ENCODE data around the gene BRD7. TPM values are rescaled to one million over a fixed set of nuclear protein-coding genes. Genes with fewer than 3 reads are reported as not detected.
A peak's percentile ranks its signal among the peaks of the same experiment; 100 is the strongest.

BRD7 gene
- total and polyA plus RNA-seq, 2 of the 13 experiments (the other 11 are each of a cell fraction or from before 2014, with no cell fraction given) = 82.3 to 149 TPM

DNA sequence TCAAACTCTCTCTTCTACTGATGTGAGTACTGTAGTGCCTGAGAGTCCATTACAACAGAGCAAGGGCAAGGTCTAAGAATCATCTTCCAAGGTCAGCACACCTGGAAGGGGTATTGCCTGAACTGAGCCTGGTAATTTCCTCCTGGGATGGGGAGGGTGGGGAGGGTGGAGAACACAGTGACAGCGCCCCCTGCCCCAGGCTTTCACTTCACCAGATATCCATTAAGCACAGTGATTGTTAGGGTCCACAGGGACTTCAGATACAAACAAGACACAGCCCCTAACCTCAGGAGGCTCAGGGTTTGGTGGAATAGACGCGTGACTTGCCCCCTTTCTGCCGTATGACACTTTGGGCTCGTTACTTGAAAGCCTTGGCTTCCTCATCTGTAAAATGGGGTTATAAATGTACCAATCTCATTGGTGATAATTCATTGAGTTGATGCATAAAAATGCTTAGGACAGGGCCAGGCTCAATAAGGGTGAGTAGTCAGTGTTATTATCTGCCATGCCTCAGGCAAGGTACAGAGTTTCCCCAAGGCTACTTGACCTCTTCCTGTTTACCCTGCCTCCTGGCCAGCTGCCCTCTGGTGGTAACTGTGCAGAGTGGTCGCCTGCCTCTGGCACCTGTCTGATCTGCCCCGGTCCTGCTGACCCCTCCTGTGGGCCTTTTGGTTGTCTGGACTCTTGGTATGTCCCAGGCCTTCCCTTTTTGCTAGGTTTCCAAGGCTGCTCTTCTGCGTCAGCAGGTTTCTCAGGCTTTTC lies 13.1 kb upstream of the BRD7 start (continued):
- TF ChIP-seq HCFC1 (IDR thresholded peaks at IDR 0.05; ENCODE audit: low read depth, low read length) (no peak), TEAD3 (CRISPR knock-in tag; optimal IDR thresholded peaks at IDR 0.05; ENCODE audit: borderline replicate concordance) (peak; percentile 55), JUNB (CRISPR knock-in tag; IDR thresholded peaks at IDR 0.05; ENCODE audit: borderline replicate concordance) (no peak), GATAD1 (CRISPR knock-in tag; IDR thresholded peaks at IDR 0.05) (no peak), ZFP41 (CRISPR knock-in tag; IDR thresholded peaks at IDR 0.05; ENCODE audit: borderline replicate concordance) (no peak), ZFYVE20 (CRISPR knock-in tag; IDR thresholded peaks at IDR 0.05; ENCODE audit: borderline replicate concordance, low read depth) (no peak), SOX13 (IDR thresholded peaks at IDR 0.05) (no peak), SOX13 (CRISPR knock-in tag; conservative IDR thresholded peaks at IDR 0.05 in 1 of 2, IDR thresholded peaks at IDR 0.05 in 1 of 2) (no peak), ZNF891 (CRISPR knock-in tag; IDR thresholded peaks at IDR 0.05) (no peak), ZNF567 (CRISPR knock-in tag; IDR thresholded peaks at IDR 0.05; ENCODE audit: borderline replicate concordance) (no peak), RFXAP (CRISPR knock-in tag; IDR thresholded peaks at IDR 0.05; ENCODE audit: borderline replicate concordance) (no peak), ZNF205 (CRISPR knock-in tag; IDR thresholded peaks at IDR 0.05) (no peak), ARNT2 (CRISPR knock-in tag; IDR thresholded peaks at IDR 0.05; ENCODE audit: low read depth) (no peak)
- TF ChIP-seq, protein P1, sequence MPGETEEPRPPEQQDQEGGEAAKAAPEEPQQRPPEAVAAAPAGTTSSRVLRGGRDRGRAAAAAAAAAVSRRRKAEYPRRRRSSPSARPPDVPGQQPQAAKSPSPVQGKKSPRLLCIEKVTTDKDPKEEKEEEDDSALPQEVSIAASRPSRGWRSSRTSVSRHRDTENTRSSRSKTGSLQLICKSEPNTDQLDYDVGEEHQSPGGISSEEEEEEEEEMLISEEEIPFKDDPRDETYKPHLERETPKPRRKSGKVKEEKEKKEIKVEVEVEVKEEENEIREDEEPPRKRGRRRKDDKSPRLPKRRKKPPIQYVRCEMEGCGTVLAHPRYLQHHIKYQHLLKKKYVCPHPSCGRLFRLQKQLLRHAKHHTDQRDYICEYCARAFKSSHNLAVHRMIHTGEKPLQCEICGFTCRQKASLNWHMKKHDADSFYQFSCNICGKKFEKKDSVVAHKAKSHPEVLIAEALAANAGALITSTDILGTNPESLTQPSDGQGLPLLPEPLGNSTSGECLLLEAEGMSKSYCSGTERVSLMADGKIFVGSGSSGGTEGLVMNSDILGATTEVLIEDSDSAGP (CRISPR knock-in tag; IDR thresholded peaks at IDR 0.05; ENCODE audit: borderline replicate concordance) = peak; percentile 43; the same call in 1 of the 2 replicates
- TF ChIP-seq, protein P2, sequence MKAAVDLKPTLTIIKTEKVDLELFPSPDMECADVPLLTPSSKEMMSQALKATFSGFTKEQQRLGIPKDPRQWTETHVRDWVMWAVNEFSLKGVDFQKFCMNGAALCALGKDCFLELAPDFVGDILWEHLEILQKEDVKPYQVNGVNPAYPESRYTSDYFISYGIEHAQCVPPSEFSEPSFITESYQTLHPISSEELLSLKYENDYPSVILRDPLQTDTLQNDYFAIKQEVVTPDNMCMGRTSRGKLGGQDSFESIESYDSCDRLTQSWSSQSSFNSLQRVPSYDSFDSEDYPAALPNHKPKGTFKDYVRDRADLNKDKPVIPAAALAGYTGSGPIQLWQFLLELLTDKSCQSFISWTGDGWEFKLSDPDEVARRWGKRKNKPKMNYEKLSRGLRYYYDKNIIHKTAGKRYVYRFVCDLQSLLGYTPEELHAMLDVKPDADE (CRISPR knock-in tag; IDR thresholded peaks at IDR 0.05) = no peak
- TF ChIP-seq, protein P3, sequence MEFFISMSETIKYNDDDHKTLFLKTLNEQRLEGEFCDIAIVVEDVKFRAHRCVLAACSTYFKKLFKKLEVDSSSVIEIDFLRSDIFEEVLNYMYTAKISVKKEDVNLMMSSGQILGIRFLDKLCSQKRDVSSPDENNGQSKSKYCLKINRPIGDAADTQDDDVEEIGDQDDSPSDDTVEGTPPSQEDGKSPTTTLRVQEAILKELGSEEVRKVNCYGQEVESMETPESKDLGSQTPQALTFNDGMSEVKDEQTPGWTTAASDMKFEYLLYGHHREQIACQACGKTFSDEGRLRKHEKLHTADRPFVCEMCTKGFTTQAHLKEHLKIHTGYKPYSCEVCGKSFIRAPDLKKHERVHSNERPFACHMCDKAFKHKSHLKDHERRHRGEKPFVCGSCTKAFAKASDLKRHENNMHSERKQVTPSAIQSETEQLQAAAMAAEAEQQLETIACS (CRISPR knock-in tag; IDR thresholded peaks at IDR 0.05) = no peak
- TF ChIP-seq, protein P4, sequence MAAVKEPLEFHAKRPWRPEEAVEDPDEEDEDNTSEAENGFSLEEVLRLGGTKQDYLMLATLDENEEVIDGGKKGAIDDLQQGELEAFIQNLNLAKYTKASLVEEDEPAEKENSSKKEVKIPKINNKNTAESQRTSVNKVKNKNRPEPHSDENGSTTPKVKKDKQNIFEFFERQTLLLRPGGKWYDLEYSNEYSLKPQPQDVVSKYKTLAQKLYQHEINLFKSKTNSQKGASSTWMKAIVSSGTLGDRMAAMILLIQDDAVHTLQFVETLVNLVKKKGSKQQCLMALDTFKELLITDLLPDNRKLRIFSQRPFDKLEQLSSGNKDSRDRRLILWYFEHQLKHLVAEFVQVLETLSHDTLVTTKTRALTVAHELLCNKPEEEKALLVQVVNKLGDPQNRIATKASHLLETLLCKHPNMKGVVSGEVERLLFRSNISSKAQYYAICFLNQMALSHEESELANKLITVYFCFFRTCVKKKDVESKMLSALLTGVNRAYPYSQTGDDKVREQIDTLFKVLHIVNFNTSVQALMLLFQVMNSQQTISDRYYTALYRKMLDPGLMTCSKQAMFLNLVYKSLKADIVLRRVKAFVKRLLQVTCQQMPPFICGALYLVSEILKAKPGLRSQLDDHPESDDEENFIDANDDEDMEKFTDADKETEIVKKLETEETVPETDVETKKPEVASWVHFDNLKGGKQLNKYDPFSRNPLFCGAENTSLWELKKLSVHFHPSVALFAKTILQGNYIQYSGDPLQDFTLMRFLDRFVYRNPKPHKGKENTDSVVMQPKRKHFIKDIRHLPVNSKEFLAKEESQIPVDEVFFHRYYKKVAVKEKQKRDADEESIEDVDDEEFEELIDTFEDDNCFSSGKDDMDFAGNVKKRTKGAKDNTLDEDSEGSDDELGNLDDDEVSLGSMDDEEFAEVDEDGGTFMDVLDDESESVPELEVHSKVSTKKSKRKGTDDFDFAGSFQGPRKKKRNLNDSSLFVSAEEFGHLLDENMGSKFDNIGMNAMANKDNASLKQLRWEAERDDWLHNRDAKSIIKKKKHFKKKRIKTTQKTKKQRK (IDR thresholded peaks at IDR 0.05; ENCODE audit: low read length) = no peak
- TF ChIP-seq, protein P5, sequence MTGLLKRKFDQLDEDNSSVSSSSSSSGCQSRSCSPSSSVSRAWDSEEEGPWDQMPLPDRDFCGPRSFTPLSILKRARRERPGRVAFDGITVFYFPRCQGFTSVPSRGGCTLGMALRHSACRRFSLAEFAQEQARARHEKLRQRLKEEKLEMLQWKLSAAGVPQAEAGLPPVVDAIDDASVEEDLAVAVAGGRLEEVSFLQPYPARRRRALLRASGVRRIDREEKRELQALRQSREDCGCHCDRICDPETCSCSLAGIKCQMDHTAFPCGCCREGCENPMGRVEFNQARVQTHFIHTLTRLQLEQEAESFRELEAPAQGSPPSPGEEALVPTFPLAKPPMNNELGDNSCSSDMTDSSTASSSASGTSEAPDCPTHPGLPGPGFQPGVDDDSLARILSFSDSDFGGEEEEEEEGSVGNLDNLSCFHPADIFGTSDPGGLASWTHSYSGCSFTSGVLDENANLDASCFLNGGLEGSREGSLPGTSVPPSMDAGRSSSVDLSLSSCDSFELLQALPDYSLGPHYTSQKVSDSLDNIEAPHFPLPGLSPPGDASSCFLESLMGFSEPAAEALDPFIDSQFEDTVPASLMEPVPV (CRISPR knock-in tag; IDR thresholded peaks at IDR 0.05) = no peak
- TF ChIP-seq, protein P6, sequence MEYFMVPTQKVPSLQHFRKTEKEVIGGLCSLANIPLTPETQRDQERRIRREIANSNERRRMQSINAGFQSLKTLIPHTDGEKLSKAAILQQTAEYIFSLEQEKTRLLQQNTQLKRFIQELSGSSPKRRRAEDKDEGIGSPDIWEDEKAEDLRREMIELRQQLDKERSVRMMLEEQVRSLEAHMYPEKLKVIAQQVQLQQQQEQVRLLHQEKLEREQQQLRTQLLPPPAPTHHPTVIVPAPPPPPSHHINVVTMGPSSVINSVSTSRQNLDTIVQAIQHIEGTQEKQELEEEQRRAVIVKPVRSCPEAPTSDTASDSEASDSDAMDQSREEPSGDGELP (IDR thresholded peaks at IDR 0.05; ENCODE audit: borderline replicate concordance, low read depth) = no peak

Measured in HepG2 (cell line).